Activated CD4-positive, alpha-beta T cell treated with anti-CD3 and anti-CD28 coated beads, Interleukin-2, amount 10 ng/mL, durations not matched to agents 24 days and 14 days (primary cell): ENCODE measurements around the gene KIF4A. TPM values are rescaled to one million over a fixed set of nuclear protein-coding genes. Genes with fewer than 3 reads are reported as not detected.
"Not testable (repeated sequence)": the region's sequence is repeated elsewhere in the genome, so short reads cannot be mapped to it uniquely, and the experiment has no call there.

Experiments used
- DNase-seq: peaks from one replicate; pipeline ENCODE4 v3.0.0; 2022
- H3K27ac Mint-ChIP-seq: one replicate; pipeline ENCODE4 v1.8.0; 2022; ENCODE audit warnings: mild to moderate bottlenecking, mixed read lengths
- H3K27me3 Mint-ChIP-seq: one replicate; pipeline ENCODE4 v1.8.0; 2022; ENCODE audit warnings: mixed read lengths
- H3K36me3 Mint-ChIP-seq: one replicate; pipeline ENCODE4 v1.8.0; 2022; ENCODE audit warnings: low read depth, mild to moderate bottlenecking, mixed read lengths
- H3K4me1 Mint-ChIP-seq: one replicate; pipeline ENCODE4 v1.8.0; 2021; ENCODE audit warnings: mixed read lengths
- H3K4me3 Mint-ChIP-seq: one replicate; pipeline ENCODE4 v1.8.0; 2022; ENCODE audit warnings: mild to moderate bottlenecking, moderate library complexity, mixed read lengths
- H3K9me3 Mint-ChIP-seq: one replicate; pipeline ENCODE4 v1.8.0; 2021; ENCODE audit warnings: mixed read lengths
- intact Hi-C: fragments of 100-400 bp; cut with micrococcal nuclease; formaldehyde crosslinking; loops from one replicate; pipeline ENCODE4 v1.15.1; 2023
- total RNA-seq: library from RNA; stranded (reverse); gene quantifications from 2 replicates; pipeline ENCODE4 v1.2.3, GENCODE V29; 2022

KIF4A gene
- total RNA-seq, result 19.4 and 19.8 TPM in 2 replicates

- peak within 1 kb of the TSS; percentile 87 for H3K27ac Mint-ChIP-seq
- peaks cover 15% of the 10 kb centered on the region for H3K36me3 Mint-ChIP-seq
- peak; percentile 96 for DNase-seq
- peaks cover 22% of the 10 kb centered on the region for H3K4me1 Mint-ChIP-seq
- H3K27me3 Mint-ChIP-seq, result no peaks in the 10 kb centered on the region
- H3K9me3 Mint-ChIP-seq, result no peaks in the 10 kb centered on the region
- intact Hi-C loops, result loop anchor here (1.0 to 5.0 kb wide), 3 partner anchors 47 to 157 kb away; partner anchors contain the start of gene IGBP1
- peak within 1 kb of the TSS; percentile 94 for H3K4me3 Mint-ChIP-seq
Observed at GRCh38 chrX:70289793-70290770, at the start of gene KIF4A, which contains the start of gene PDZD11. Gene KIF4A, plus strand, starts transcription at chrX:70290104. Its CDS starts 355 bp downstream, at chrX:70290459. Gene PDZD11, minus strand, starts transcription at chrX:70289927. Its CDS starts 586 bp downstream, at chrX:70289341.

GRCh38 chrX:70240751-70241150, 49.2 kb upstream of the KIF4A start:
- H3K27ac Mint-ChIP-seq, result no peak overlapping the region
- no peak for DNase-seq
- no peaks in the 10 kb centered on the region for H3K4me1 Mint-ChIP-seq
- no peaks in the 10 kb centered on the region for H3K36me3 Mint-ChIP-seq
- H3K27me3 Mint-ChIP-seq, result no peaks in the 10 kb centered on the region
- H3K4me3 Mint-ChIP-seq, result no peak overlapping the region
- intact Hi-C loops, result no loop called here
- H3K9me3 Mint-ChIP-seq, result no peaks in the 10 kb centered on the region

- no peaks in the 10 kb centered on the region for H3K9me3 Mint-ChIP-seq
- no peaks in the 10 kb centered on the region for H3K4me1 Mint-ChIP-seq
- intact Hi-C loops, result no loop called here
- H3K4me3 Mint-ChIP-seq, result no peak overlapping the region
- H3K36me3 Mint-ChIP-seq, result no peaks in the 10 kb centered on the region
- H3K27ac Mint-ChIP-seq, result no peak overlapping the region
- H3K27me3 Mint-ChIP-seq, result no peaks in the 10 kb centered on the region
- DNase-seq, result no peak
Observed at GRCh38 chrX:70241501-70241900, 48.4 kb upstream of the KIF4A start.

GRCh38 chrX:70243601-70244000, 46.3 kb upstream of the KIF4A start:
- H3K4me3 Mint-ChIP-seq, H3K27me3 Mint-ChIP-seq, H3K9me3 Mint-ChIP-seq, intact Hi-C loops, DNase-seq, H3K4me1 Mint-ChIP-seq, H3K27ac Mint-ChIP-seq, H3K36me3 Mint-ChIP-seq: not testable (repeated sequence)

GRCh38 chrX:70244881-70245280, 45.0 kb upstream of the KIF4A start:
- H3K27me3 Mint-ChIP-seq, result no peaks in the 10 kb centered on the region
- H3K9me3 Mint-ChIP-seq, result no peaks in the 10 kb centered on the region
- H3K36me3 Mint-ChIP-seq, result no peaks in the 10 kb centered on the region
- no peak overlapping the region for H3K4me3 Mint-ChIP-seq
- no peaks in the 10 kb centered on the region for H3K4me1 Mint-ChIP-seq
- H3K27ac Mint-ChIP-seq, result no peak overlapping the region
- intact Hi-C loops, result no loop called here
- DNase-seq, result no peak

GRCh38 chrX:70247252-70247651, 42.7 kb upstream of the KIF4A start:
- Mint-ChIP-seq H3K4me1 (no peaks in the 10 kb centered on the region), H3K9me3 (no peaks in the 10 kb centered on the region), H3K36me3 (no peaks in the 10 kb centered on the region), H3K27me3 (no peaks in the 10 kb centered on the region), H3K4me3 (no peak overlapping the region), H3K27ac (no peak overlapping the region)
- intact Hi-C loops, result no loop called here
- no peak for DNase-seq

GRCh38 chrX:70252491-70252890, 37.4 kb upstream of the KIF4A start:
- Mint-ChIP-seq H3K4me3 (no peak overlapping the region), H3K27me3 (no peaks in the 10 kb centered on the region), H3K9me3 (peaks cover 3% of the 10 kb centered on the region), H3K36me3 (no peaks in the 10 kb centered on the region), H3K4me1 (peaks cover 16% of the 10 kb centered on the region), H3K27ac (no peak overlapping the region)
- intact Hi-C loops, result no loop called here
- DNase-seq, result no peak

- Mint-ChIP-seq H3K4me1 (peaks cover 16% of the 10 kb centered on the region), H3K27me3 (no peaks in the 10 kb centered on the region), H3K27ac (peak overlapping the region; percentile 57), H3K9me3 (peaks cover 3% of the 10 kb centered on the region), H3K36me3 (no peaks in the 10 kb centered on the region), H3K4me3 (no peak overlapping the region)
- no peak for DNase-seq
- intact Hi-C loops, result no loop called here
Observed at GRCh38 chrX:70253377-70254062, 36.4 kb upstream of the KIF4A start.

GRCh38 chrX:70254063-70254400, 35.9 kb upstream of the KIF4A start:
- intact Hi-C loops, result no loop called here
- H3K9me3 Mint-ChIP-seq, result peaks cover 3% of the 10 kb centered on the region
- H3K36me3 Mint-ChIP-seq, result no peaks in the 10 kb centered on the region
- no peaks in the 10 kb centered on the region for H3K27me3 Mint-ChIP-seq
- no peak overlapping the region for H3K4me3 Mint-ChIP-seq
- no peak for DNase-seq
- peak overlapping the region; percentile 57 for H3K27ac Mint-ChIP-seq
- H3K4me1 Mint-ChIP-seq, result peaks cover 16% of the 10 kb centered on the region

- H3K36me3 Mint-ChIP-seq, result no peaks in the 10 kb centered on the region
- peaks cover 3% of the 10 kb centered on the region for H3K9me3 Mint-ChIP-seq
- H3K4me1 Mint-ChIP-seq, result peaks cover 16% of the 10 kb centered on the region
- no peak for DNase-seq
- no peak overlapping the region for H3K27ac Mint-ChIP-seq
- H3K4me3 Mint-ChIP-seq, result no peak overlapping the region
- intact Hi-C loops, result no loop called here
- no peaks in the 10 kb centered on the region for H3K27me3 Mint-ChIP-seq
Observed at GRCh38 chrX:70254909-70255308, 35.0 kb upstream of the KIF4A start.

GRCh38 chrX:70255452-70255851, 34.5 kb upstream of the KIF4A start:
- no peak overlapping the region for H3K4me3 Mint-ChIP-seq
- H3K27me3 Mint-ChIP-seq, result no peaks in the 10 kb centered on the region
- no peaks in the 10 kb centered on the region for H3K36me3 Mint-ChIP-seq
- intact Hi-C loops, result no loop called here
- peaks cover 16% of the 10 kb centered on the region for H3K4me1 Mint-ChIP-seq
- H3K9me3 Mint-ChIP-seq, result peaks cover 3% of the 10 kb centered on the region
- no peak overlapping the region for H3K27ac Mint-ChIP-seq
- DNase-seq, result no peak

- no peak for DNase-seq
- Mint-ChIP-seq H3K4me3 (no peak overlapping the region), H3K9me3 (peaks cover 2% of the 10 kb centered on the region), H3K27ac (no peak overlapping the region), H3K36me3 (no peaks in the 10 kb centered on the region), H3K27me3 (no peaks in the 10 kb centered on the region), H3K4me1 (peaks cover 16% of the 10 kb centered on the region)
- intact Hi-C loops, result no loop called here
Observed at GRCh38 chrX:70257423-70258288, 32.2 kb upstream of the KIF4A start.

- Mint-ChIP-seq H3K4me3 (no peak within 1 kb of the TSS), H3K4me1 (no peaks in the 10 kb centered on the region), H3K9me3 (no peaks in the 10 kb centered on the region), H3K36me3 (no peaks in the 10 kb centered on the region), H3K27ac (no peak within 1 kb of the TSS), H3K27me3 (no peaks in the 10 kb centered on the region)
- intact Hi-C loops, result loop anchor here (10.0 kb wide), 1 partner anchor 125 kb away; the partner anchor contains the start of gene IGBP1
- no peak for DNase-seq
Observed at GRCh38 chrX:70260104-70260503, 29.8 kb upstream of the KIF4A start, which contains the start of gene P2RY4. Gene P2RY4, minus strand, starts transcription at chrX:70260204. Its CDS starts 580 bp downstream, at chrX:70259624.
